ENCODE results near the gene TRIM52.
A peak's percentile ranks its signal among the peaks of the same experiment; 100 is the strongest.

Gene TRIM52

GRCh38 chr5:181263633-181264032, 2.7 kb upstream of the TRIM52 start:
- H3K4me3 ChIP-seq (ENCODE audit: low read depth, low read length, poor library complexity, severe bottlenecking), result no peak overlapping the region
- peaks cover 14% of the 10 kb centered on the region for H3K4me1 ChIP-seq (ENCODE audit: insufficient read depth, low read length, severe bottlenecking)
- no peak overlapping the region for H2AFZ ChIP-seq (ENCODE audit: low read length)
- no peak overlapping the region for H3K27ac ChIP-seq (ENCODE audit: low read depth, low read length, poor library complexity, severe bottlenecking)
- peaks cover 9% of the 10 kb centered on the region for H3K36me3 ChIP-seq (ENCODE audit: insufficient read depth, low read length)
- H3K9me3 ChIP-seq (ENCODE audit: low read length), result no peaks in the 10 kb centered on the region
- no peak overlapping the region for H3K4me2 ChIP-seq (ENCODE audit: low read length)
- H3K79me2 ChIP-seq (ENCODE audit: insufficient read depth, low read length), result peaks cover 19% of the 10 kb centered on the region
- no peak for TF ChIP-seq EZH2 (IDR thresholded peaks at IDR 0.05; ENCODE audit: borderline replicate concordance, low read length)
- TF ChIP-seq, protein P1, sequence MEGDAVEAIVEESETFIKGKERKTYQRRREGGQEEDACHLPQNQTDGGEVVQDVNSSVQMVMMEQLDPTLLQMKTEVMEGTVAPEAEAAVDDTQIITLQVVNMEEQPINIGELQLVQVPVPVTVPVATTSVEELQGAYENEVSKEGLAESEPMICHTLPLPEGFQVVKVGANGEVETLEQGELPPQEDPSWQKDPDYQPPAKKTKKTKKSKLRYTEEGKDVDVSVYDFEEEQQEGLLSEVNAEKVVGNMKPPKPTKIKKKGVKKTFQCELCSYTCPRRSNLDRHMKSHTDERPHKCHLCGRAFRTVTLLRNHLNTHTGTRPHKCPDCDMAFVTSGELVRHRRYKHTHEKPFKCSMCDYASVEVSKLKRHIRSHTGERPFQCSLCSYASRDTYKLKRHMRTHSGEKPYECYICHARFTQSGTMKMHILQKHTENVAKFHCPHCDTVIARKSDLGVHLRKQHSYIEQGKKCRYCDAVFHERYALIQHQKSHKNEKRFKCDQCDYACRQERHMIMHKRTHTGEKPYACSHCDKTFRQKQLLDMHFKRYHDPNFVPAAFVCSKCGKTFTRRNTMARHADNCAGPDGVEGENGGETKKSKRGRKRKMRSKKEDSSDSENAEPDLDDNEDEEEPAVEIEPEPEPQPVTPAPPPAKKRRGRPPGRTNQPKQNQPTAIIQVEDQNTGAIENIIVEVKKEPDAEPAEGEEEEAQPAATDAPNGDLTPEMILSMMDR (IDR thresholded peaks at IDR 0.05; ENCODE audit: low read length), result no peak
- no peaks in the 10 kb centered on the region for H4K20me1 ChIP-seq (ENCODE audit: insufficient read depth, low read length)
- H3K9me2 ChIP-seq (ENCODE audit: low read depth, low read length), result no peaks in the 10 kb centered on the region
- H3K9ac ChIP-seq (ENCODE audit: low read length), result no peak overlapping the region
- H3F3A ChIP-seq (ENCODE audit: insufficient read depth, low read length), result no peaks in the 10 kb centered on the region
- no peaks in the 10 kb centered on the region for H3K27me3 ChIP-seq (ENCODE audit: insufficient read depth, low read length)

DNA sequence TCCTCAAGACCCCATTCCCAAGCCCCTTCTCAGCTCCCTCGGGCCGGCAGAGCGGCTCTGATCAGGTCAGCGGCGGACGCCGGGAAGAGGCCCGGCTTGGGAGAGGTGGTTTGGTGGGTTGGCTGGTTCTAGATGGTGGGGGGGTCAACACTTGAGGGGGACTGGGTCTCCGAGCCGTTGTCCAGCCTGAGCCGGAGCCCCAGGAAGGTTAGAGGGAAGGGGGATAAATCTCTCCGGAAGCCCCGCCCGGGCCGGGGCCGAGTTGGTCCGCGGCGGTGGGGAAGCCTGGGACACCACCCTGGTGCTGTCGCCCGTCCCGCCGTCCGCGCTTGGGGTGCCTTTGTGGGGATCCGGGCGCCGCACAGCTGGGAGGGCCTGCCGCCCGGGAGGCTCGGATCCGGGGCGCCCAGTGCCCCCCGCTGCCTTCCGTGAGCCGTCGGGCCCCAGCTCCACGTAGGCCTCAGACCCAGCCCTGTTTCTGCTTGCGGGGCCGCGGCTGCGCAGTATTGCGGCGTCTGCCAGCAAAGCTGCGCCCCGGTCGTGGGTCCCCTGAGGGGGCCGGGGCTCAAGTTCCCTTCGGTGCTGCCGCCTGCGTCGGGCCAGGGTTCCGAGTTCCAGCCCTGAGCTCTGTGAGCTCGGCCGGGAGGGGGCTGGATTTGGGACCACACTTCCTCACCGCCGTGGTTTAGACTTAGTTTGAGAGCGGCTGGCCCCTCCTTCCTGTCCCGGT, 542 bp upstream of the TRIM52 start:
- peak overlapping the region; percentile 93 for H3K4me3 ChIP-seq (ENCODE audit: low read depth, low read length, poor library complexity, severe bottlenecking)
- peak overlapping the region; percentile 99 for H3K9ac ChIP-seq (ENCODE audit: low read length)
- H3K27ac ChIP-seq (ENCODE audit: low read depth, low read length, poor library complexity, severe bottlenecking), result peak overlapping the region; percentile 80
- peak overlapping the region; percentile 80 for H3K4me2 ChIP-seq (ENCODE audit: low read length)
- TF ChIP-seq, protein P1 (IDR thresholded peaks at IDR 0.05; ENCODE audit: low read length), result no peak
- TF ChIP-seq EZH2 (IDR thresholded peaks at IDR 0.05; ENCODE audit: borderline replicate concordance, low read length), result no peak
- no peaks in the 10 kb centered on the region for H4K20me1 ChIP-seq (ENCODE audit: insufficient read depth, low read length)
- no peaks in the 10 kb centered on the region for H3K27me3 ChIP-seq (ENCODE audit: insufficient read depth, low read length)
- peaks cover 33% of the 10 kb centered on the region for H3K4me1 ChIP-seq (ENCODE audit: insufficient read depth, low read length, severe bottlenecking)
- peaks cover 15% of the 10 kb centered on the region for H3K36me3 ChIP-seq (ENCODE audit: insufficient read depth, low read length)
- no peaks in the 10 kb centered on the region for H3K9me2 ChIP-seq (ENCODE audit: low read depth, low read length)
- H3K9me3 ChIP-seq (ENCODE audit: low read length), result no peaks in the 10 kb centered on the region
- H3F3A ChIP-seq (ENCODE audit: insufficient read depth, low read length), result no peaks in the 10 kb centered on the region
- peaks cover 35% of the 10 kb centered on the region for H3K79me2 ChIP-seq (ENCODE audit: insufficient read depth, low read length)
- no peak overlapping the region for H2AFZ ChIP-seq (ENCODE audit: low read length)

DNA sequence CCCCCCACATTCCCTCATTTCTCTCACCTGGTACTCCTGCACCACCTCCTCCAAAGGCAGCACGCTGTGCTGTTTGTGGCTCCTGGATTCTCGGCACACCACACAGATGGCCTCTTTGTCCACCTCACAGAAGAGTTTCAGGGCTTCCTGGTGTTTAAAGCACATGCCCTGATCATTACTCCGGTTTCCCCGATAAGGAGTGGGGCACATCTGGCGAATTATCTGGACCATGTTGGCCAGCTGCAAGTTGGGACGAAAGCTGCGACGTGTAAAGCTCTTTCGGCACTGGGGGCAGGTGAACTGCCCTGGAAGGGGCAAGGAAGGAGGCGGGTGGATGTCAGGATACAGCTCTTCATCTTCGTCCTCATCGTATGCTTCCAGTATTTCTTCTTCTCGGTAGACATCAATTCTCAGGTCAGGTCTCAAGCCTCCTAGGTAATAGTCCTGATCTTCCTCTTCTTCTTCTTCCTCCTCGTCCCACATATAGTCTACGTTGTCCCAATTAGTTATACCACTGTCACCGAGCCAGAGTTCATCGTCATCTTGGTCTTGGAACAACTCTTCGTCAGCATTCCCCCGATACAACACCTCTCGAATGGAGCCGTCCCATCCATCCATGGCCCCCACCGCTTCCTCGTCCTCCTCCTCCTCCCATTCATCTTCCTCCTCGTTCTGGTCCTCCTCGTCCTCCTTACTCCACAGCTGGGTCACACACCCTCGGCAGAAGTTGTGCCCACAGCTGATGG, 796 bp downstream of the TRIM52 start:
- Histone ChIP-seq H4K20me1 (ENCODE audit: insufficient read depth, low read length) (no peaks in the 10 kb centered on the region), H3K9me2 (ENCODE audit: low read depth, low read length) (no peaks in the 10 kb centered on the region), H3K9me3 (ENCODE audit: low read length) (no peaks in the 10 kb centered on the region), H3K79me2 (ENCODE audit: insufficient read depth, low read length) (peaks cover 40% of the 10 kb centered on the region), H3K27ac (ENCODE audit: low read depth, low read length, poor library complexity, severe bottlenecking) (no peak overlapping the region), H3K4me3 (ENCODE audit: low read depth, low read length, poor library complexity, severe bottlenecking) (peak overlapping the region; percentile 93), H3K36me3 (ENCODE audit: insufficient read depth, low read length) (peaks cover 26% of the 10 kb centered on the region), H3K4me1 (ENCODE audit: insufficient read depth, low read length, severe bottlenecking) (peaks cover 43% of the 10 kb centered on the region), H3K9ac (ENCODE audit: low read length) (peak overlapping the region; percentile 99), H2AFZ (ENCODE audit: low read length) (no peak overlapping the region), H3K27me3 (ENCODE audit: insufficient read depth, low read length) (no peaks in the 10 kb centered on the region), H3K4me2 (ENCODE audit: low read length) (peak overlapping the region; percentile 80), H3F3A (ENCODE audit: insufficient read depth, low read length) (no peaks in the 10 kb centered on the region)
- TF ChIP-seq, protein P1 (IDR thresholded peaks at IDR 0.05; ENCODE audit: low read length), result no peak
- no peak for TF ChIP-seq EZH2 (IDR thresholded peaks at IDR 0.05; ENCODE audit: borderline replicate concordance, low read length)

Measured in OCI-LY1 (cell line).